Ascending aorta (tissue), 2 donors: ENCODE data around the gene KRT78. TPM values are rescaled to one million over a fixed set of nuclear protein-coding genes. Genes with fewer than 3 reads are reported as not detected.

ENCODE experiments used
- DNase-seq, 2 donors: peaks; one replicate each; pipeline ENCODE4 v3.0.0-alpha.2; 2019; ENCODE audit warnings: low spot score in 2 of 2
- H3K27ac ChIP-seq, 2 donors: fragments of 200-600 bp; sonication (generic); one replicate each; pipeline ENCODE4 v1.5.1; 2016 to 2017; ENCODE audit warnings: mild to moderate bottlenecking in 1 of 2
- H3K27me3 ChIP-seq: fragments of 200-600 bp; sonication (generic); one replicate; pipeline ENCODE4 v1.5.1; 2017
- H3K36me3 ChIP-seq, 2 donors: fragments of 200-600 bp; sonication (generic); one replicate each; pipeline ENCODE4 v1.5.1; 2016
- H3K4me1 ChIP-seq, 2 donors: fragments of 200-600 bp; sonication (generic); one replicate each; pipeline ENCODE4 v1.5.1; 2016 to 2017; ENCODE audit warnings: mild to moderate bottlenecking in 1 of 2
- H3K4me3 ChIP-seq, 2 donors: fragments of 200-600 bp; sonication (generic); one replicate each; pipeline ENCODE4 v1.5.1; 2016 to 2017; ENCODE audit warnings: mild to moderate bottlenecking in 1 of 2
- H3K9me3 ChIP-seq, 2 donors: fragments of 200-600 bp; sonication (generic); one replicate each; pipeline ENCODE4 v1.5.1; 2016
- CTCF ChIP-seq, 3 experiments: fragments of 200-600 bp in 2 of 3; fragments of 450-650 bp in 1 of 3; sonication (generic) in 2 of 3; IDR thresholded peaks; one replicate each; pipeline ENCODE4 v1.5.1; 2016 to 2019; ENCODE audit warnings: antibody characterized with exemption in 3 of 3, mild to moderate bottlenecking in 1 of 3, moderate library complexity in 1 of 3
- intact Hi-C: fragments of 100-400 bp; cut with DNase I; formaldehyde crosslinking; loops from one replicate; pipeline ENCODE4 v1.15.1; 2023
- total RNA-seq: library from RNA; depleted of rRNA; stranded (reverse); fragments of >200 nt; gene quantifications from one replicate; pipeline ENCODE4 v1.1.0, GENCODE V29; 2016

KRT78 gene
- total RNA-seq, 1 donor from 2014 or later: not detected

GRCh38 chr12:52826611-52827498, 21.9 kb downstream of the KRT78 start:
- no peak for DNase-seq
- Histone ChIP-seq H3K36me3 (no peaks in the 10 kb centered on the region), H3K4me3 (no peak overlapping the region), H3K4me1 (peaks cover 0 to 3% of the 10 kb centered on the region in 2 donors), H3K27ac (no peak overlapping the region), H3K9me3 (no peaks in the 10 kb centered on the region), H3K27me3 (no peaks in the 10 kb centered on the region)
- intact Hi-C loops: no loop called here
- no peak for TF ChIP-seq CTCF (IDR thresholded peaks at IDR 0.05)

- TF ChIP-seq CTCF (IDR thresholded peaks at IDR 0.05): no peak
- Histone ChIP-seq H3K4me1 (peaks cover 0 to 3% of the 10 kb centered on the region in 2 donors), H3K36me3 (no peaks in the 10 kb centered on the region), H3K27ac (no peak overlapping the region), H3K4me3 (no peak overlapping the region), H3K9me3 (no peaks in the 10 kb centered on the region), H3K27me3 (no peaks in the 10 kb centered on the region)
- no peak for DNase-seq
- intact Hi-C loops: no loop called here
Measured at GRCh38 chr12:52825961-52826360, 22.8 kb downstream of the KRT78 start.

GRCh38 chr12:52824741-52825410, 23.9 kb downstream of the KRT78 start:
- Histone ChIP-seq H3K27me3 (no peaks in the 10 kb centered on the region), H3K27ac (no peak overlapping the region), H3K4me1 (peaks cover 0 to 3% of the 10 kb centered on the region in 2 donors), H3K9me3 (no peaks in the 10 kb centered on the region), H3K4me3 (no peak overlapping the region), H3K36me3 (no peaks in the 10 kb centered on the region)
- TF ChIP-seq CTCF (IDR thresholded peaks at IDR 0.05): no peak
- intact Hi-C loops: no loop called here
- DNase-seq: no peak

- Histone ChIP-seq H3K27ac (no peak overlapping the region), H3K4me1 (peaks cover 0 to 3% of the 10 kb centered on the region in 2 donors), H3K9me3 (no peaks in the 10 kb centered on the region), H3K27me3 (no peaks in the 10 kb centered on the region), H3K4me3 (no peak overlapping the region), H3K36me3 (no peaks in the 10 kb centered on the region)
- intact Hi-C loops: no loop called here
- DNase-seq: no peak
- TF ChIP-seq CTCF (IDR thresholded peaks at IDR 0.05): no peak
Measured at GRCh38 chr12:52823761-52824450, 24.9 kb downstream of the KRT78 start.

- TF ChIP-seq CTCF (IDR thresholded peaks at IDR 0.05): no peak
- Histone ChIP-seq H3K36me3 (no peaks in the 10 kb centered on the region), H3K4me3 (no peak overlapping the region), H3K4me1 (peaks cover 0 to 3% of the 10 kb centered on the region in 2 donors), H3K27ac (no peak overlapping the region), H3K27me3 (no peaks in the 10 kb centered on the region), H3K9me3 (no peaks in the 10 kb centered on the region)
- no peak for DNase-seq
- intact Hi-C loops: no loop called here
Measured at GRCh38 chr12:52822771-52823510, 25.9 kb downstream of the KRT78 start.
